Epithelial cell of esophagus (primary cell): ENCODE data around the gene PLD3.
"Not testable (repeated sequence)": the region's sequence is repeated elsewhere in the genome, so short reads cannot be mapped to it uniquely, and the experiment has no call there.

Experiments
- DNase-seq: peaks from one replicate; pipeline ENCODE4 v3.0.0; 2010; ENCODE audit warnings: low read depth
- H3K4me3 ChIP-seq: 2 replicates; pipeline ENCODE4 v1.5.1; 2011; ENCODE audit warnings: mild to moderate bottlenecking, low read length, control low read depth
- TF ChIP-seq, protein P1 (sequence below): IDR thresholded peaks from 2 replicates; pipeline ENCODE4 v1.5.1; 2011; ENCODE audit warnings: low read depth, mild to moderate bottlenecking, low read length, control low read depth, inconsistent platforms; ENCODE audit not compliant: insufficient read depth; ENCODE audit errors: missing control alignments

PLD3 gene

DNA sequence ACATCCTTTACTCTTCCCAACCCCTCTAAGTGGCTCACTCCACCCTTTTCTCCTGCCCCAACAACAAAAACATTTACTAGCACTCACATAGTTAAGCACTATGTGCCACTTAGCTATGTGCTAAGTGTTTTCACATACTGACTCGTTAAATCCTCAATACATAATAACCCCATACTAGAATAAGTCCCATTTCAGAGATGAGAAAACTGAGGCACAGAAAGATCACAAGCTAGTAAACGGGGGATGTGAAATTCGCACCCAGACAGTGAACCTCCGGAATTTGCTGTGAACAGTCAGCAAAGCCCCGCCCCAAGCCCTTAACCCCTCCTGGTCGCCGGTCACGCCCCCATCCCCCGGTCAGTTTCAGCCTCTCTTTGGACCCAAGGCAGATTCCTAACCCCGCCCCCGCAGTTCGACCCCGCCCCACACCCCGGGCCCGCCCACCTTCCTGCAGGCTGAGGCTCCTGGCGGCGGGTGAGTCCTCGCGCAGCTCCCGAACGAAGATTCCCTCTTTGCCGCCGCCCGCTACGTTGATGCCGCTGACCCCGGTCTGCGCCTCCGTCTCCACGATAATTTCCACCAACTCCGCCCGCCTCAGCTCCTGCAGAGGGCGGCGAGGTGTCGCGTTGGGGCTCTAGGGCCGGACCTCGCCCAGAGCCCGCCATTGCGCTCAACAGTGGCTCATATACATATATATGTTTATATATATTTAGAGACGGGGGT lies 54.9 kb downstream of the PLD3 start:
- TF ChIP-seq, protein P1, sequence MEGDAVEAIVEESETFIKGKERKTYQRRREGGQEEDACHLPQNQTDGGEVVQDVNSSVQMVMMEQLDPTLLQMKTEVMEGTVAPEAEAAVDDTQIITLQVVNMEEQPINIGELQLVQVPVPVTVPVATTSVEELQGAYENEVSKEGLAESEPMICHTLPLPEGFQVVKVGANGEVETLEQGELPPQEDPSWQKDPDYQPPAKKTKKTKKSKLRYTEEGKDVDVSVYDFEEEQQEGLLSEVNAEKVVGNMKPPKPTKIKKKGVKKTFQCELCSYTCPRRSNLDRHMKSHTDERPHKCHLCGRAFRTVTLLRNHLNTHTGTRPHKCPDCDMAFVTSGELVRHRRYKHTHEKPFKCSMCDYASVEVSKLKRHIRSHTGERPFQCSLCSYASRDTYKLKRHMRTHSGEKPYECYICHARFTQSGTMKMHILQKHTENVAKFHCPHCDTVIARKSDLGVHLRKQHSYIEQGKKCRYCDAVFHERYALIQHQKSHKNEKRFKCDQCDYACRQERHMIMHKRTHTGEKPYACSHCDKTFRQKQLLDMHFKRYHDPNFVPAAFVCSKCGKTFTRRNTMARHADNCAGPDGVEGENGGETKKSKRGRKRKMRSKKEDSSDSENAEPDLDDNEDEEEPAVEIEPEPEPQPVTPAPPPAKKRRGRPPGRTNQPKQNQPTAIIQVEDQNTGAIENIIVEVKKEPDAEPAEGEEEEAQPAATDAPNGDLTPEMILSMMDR: no peak
- DNase-seq: peak; percentile 85
- peak overlapping the region; percentile 44 for H3K4me3 ChIP-seq

GRCh38 chr19:40407714-40408597 lies 59.5 kb downstream of the PLD3 start:
- no peak for DNase-seq
- H3K4me3 ChIP-seq: no peak overlapping the region
- TF ChIP-seq, protein P1: no peak

DNA sequence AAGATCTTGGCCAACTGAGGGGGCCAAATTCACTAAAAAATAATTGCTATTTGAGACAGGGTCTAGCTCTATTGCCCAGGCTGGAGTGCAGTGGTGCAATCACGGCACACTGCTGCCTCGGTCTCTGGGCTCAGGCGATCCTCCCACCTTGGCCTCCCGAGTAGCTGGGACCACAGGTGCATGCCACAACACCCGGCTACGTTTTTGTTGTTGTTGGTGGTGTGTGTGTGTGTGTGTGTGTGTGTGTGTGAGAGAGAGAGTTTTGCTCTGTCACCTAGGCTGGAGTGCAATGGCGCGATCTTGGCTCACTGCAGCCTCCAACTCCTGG lies 60.1 kb downstream of the PLD3 start:
- not testable (repeated sequence) for H3K4me3 ChIP-seq, DNase-seq

DNA sequence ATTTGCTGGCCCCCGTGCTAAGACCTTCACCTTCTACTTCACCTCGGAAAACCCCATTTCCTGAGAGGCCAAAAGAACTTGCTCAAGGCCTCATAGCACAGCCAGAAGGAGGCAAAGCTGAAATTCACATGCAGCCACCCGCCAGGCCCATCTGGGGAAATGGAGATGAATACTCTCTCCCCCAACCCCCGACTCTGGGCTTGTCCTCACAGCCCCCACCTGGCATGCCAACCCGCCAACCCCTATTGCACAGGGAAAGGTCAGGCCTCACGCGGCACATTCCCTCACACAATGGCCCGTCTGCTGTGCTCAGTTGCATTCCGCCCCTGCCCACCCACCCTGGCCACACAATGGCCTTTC lies 61.5 kb downstream of the PLD3 start:
- no peak for DNase-seq
- TF ChIP-seq, protein P1: no peak
- no peak overlapping the region for H3K4me3 ChIP-seq

DNA sequence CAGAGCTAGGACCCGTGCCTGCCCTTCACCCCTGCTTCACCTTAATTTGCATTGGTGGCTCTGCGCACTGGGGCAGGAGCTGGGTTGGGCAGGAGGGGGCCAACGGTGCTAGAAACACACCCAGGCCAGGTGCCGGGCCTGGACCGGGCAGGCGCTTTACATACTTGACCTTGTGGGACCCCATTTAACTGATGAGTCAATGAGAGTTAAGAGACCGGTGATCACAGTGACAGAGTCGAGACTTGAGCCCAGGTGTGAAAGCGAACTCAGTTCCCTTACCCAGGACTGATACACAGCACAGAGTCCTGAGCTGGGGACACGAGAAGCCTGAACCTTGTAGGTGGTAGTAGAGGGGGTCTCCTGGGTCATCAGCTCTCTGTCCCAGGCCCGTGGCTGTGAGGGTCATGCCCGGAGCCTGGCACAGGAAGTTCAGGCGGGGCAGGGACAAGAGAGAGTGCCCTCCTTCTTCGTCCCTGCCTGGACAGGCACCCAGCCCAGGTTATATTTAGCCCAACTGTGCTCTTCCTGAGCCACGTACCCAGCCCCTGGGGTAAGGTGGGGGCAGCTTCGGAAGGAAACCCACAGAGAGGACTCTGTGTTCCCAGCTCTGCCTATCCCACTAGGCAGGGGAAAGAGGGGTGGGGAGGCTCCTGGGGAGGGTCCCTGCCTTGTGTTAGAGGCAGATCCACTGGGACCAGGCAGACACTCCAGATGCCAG lies 62.8 kb downstream of the PLD3 start:
- no peak overlapping the region for H3K4me3 ChIP-seq
- TF ChIP-seq, protein P1: no peak
- DNase-seq: no peak

- TF ChIP-seq, protein P1: no peak
- no peak overlapping the region for H3K4me3 ChIP-seq
- no peak for DNase-seq
Measured at GRCh38 chr19:40411958-40412499, 63.5 kb downstream of the PLD3 start.

GRCh38 chr19:40412866-40413265 lies 64.4 kb downstream of the PLD3 start:
- TF ChIP-seq, protein P1: no peak
- DNase-seq: no peak
- no peak overlapping the region for H3K4me3 ChIP-seq
